HG03139 (cell line): ENCODE results near the gene COPE.
"Not testable (repeated sequence)": the region's sequence is repeated elsewhere in the genome, so short reads cannot be mapped to it uniquely, and the experiment has no call there.

ENCODE experiments used
- ATAC-seq: cut with Tn5 transposase; IDR thresholded peaks from one replicate; pipeline ENCODE4 v1.9.1; 2021; ENCODE audit not compliant: unreplicated experiment

Gene COPE

GRCh38 chr19:18940769-18941627 is 21.8 kb upstream of the COPE start, which contains the start of gene HOMER3:
HOMER3 (minus strand) TSS chr19:18941217; CDS start chr19:18938982, 2,235 bp downstream.
- ATAC-seq: no peak

GRCh38 chr19:18939922-18940768 is 21.0 kb upstream of the COPE start:
- no peak for ATAC-seq

DNA sequence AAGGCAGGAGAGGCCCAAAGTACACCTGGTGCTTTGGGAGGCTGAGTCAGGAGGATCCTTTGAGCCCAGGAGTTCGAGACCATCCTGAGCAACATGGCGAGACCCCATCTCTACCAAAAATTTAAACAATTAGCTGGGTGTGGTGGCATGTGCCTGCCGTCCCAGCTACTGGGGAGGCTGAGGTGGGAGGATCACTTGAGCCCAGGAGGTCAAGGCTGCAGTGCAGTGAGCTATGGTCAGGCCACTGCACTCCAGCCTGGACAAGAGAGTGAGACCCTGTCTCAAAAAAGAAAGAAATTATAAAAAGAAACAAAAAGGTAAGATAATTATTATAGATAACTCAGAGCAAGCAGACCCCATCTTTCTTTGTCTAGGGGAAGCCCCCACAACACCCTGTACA is 20.0 kb upstream of the COPE start:
- no peak for ATAC-seq

GRCh38 chr19:18933297-18933696 is 14.1 kb upstream of the COPE start:
- no peak for ATAC-seq

DNA sequence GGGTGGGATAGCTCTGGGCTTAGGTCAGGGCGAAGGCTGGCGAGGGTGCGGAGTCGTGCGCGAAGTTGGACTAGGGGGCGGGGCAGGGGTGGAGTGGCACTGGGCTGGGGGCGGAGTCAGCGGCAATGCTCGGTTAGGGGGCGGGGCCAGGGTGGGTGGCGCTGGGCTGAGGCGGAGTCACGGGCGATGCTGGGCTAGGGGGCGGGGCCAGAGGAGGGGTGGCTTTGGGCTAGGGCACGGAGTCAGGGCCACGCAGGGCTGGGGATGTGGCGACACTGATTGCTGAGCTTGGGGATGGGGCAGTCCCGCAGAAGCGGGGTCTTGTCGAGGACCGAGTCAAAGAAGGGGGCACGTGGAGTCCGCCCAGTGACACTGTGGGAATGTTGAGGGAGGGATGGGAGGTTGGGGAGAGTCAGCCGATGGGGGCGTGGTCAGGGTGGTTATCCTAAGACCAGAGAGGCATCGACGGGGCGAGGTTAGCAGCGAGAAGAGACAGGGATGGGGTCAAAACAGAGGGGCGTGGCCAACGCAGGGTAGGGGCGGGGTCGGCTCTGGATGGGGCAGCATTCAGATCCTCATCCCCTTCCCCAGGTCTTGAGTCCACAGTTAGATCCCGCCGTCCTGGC is 13.1 kb upstream of the COPE start:
- no peak for ATAC-seq

GRCh38 chr19:18931316-18932162 is 12.4 kb upstream of the COPE start:
- ATAC-seq: no peak

DNA sequence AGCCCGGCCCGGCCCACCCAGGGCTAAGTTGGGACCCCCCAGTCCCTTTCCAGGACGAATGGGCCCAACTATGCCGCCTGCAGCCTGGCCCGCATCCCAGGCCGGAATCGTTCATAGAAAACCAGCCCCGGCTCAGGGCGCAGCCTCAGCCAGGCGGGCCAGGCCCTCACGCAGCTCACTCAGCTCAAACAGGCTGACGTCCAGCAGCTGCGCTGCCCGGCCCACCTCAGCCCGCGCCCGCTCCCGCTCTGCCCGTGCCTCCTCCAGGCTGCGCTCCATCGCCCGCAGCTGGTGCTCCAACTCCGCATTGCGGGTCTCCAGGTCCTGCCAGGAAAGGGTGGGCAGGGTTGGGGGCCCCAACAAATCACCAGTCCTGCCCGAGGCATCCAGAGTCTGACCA is 10.1 kb upstream of the COPE start:
- no peak for ATAC-seq

DNA sequence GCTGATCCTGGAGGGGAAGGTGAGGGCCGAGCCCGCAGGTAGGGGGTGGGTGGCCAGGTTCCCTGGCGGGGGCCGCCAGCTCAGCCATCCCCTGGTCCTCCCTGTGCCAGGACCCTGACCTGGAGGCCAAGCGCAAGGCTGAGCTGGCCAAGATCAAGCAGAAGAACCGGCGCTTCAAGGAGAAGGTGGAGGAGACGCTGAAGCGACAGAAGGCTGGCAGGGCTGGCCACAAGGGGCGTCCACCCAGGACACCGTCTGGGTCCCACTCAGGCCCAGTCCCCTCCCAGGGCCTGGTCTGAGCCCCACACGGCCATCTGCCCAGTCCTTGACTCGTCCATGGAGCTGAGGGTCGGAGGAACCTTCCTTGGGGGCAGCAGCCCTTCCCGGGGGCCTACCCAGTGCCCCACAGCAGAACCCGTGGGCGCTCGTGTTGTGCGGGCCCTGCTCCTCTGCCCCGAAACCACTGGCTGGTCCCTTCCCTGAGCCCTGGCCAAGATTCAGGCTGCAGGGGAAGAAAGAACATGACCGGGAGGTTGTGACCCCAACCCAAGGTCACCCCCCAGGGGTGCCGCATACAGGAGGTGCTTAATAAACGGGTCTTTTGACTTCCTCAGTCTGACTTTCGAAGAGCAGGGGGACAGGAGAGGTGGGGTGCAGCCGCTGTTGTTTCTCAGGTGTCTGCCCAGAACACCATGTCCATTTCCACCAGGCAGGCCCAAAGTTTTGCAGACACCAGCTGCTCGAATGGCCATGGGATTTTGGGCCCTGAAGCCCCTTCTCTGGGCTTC is 9.0 kb upstream of the COPE start:
- no peak for ATAC-seq

DNA sequence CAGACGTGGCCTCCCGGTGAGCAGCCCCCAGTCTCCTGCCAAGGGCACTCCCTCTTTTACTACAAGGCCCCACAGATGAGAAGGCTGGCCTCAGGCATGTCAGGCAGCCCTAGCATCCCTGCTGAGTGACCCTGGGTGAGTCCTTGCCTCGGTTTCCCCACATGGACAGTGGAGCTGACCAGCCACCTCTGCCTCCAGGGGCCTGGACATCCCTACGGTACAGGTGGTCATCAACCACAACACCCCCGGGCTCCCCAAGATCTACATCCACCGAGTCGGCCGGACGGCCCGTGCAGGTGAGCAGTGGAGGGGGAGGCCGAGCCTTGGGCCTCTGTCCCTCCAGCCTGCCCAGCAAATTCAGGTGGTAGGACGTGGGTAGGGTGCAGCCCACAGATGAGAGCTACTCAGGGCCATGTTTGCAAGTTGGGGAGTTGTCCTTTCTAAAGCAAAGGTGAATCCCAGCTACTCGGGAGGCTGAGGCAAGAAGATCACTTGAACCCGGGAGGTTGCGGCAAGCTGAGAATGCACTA is 5.6 kb upstream of the COPE start:
- no peak for ATAC-seq

DNA sequence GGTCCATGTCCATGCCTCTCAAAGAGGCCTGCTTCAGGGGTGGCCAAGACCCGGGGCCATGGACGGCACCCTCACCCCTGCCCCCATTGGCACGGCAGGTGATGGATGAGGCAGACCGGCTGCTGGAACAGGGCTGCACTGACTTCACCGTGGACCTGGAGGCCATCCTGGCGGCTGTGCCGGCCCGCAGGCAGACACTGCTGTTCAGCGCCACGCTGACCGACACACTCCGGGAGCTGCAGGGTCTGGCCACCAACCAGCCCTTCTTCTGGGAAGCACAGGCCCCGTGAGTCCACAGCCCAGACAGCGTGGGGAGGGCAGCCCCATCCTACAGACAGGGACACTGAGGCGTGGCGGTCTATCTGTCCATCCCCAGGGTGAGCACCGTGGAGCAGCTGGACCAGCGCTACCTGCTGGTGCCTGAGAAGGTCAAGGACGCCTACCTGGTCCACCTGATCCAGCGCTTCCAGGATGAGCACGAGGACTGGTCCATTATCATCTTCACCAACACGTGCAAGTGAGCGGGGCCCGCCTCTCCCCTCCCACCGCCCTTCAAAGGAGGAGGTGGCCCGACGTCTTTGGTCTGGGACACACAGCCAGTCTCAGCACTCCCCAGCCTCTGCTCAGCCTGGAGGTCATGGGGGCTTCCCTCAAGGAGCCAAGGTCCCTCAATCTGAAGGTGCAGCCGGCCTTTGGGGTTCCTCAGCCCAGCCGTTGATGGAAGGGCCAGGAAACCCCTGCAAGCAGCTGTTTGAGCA is 3.2 kb upstream of the COPE start:
- no peak for ATAC-seq

GRCh38 chr19:18921593-18921992 is 2.4 kb upstream of the COPE start:
- no peak for ATAC-seq

- ATAC-seq: no peak
Observed at GRCh38 chr19:18920400-18920799, 1.2 kb upstream of the COPE start.

- no peak for ATAC-seq
Observed at GRCh38 chr19:18919900-18920214, 670 bp upstream of the COPE start.

GRCh38 chr19:18917593-18917992 is 1.6 kb downstream of the COPE start:
- not testable (repeated sequence) for ATAC-seq

DNA sequence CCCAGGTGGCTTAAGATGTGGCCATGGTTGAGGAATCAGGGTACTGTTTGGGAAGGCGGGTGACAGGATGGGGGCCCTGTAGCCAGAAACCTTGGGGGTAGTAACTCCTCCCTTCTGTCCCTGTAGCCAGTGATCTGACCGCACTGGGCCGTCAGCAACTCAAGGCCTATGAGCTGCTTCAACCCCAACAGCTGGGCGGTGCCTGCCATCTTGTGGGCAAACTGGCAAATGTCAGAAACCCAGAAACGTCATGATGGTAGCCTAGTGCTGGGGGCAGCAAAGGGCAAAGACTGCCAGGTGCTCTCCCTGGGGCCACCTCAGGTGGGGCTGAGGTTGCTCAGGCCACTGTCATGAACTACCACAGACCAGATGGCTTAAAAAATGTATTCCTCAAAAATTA is 3.5 kb downstream of the COPE start:
- no peak for ATAC-seq

DNA sequence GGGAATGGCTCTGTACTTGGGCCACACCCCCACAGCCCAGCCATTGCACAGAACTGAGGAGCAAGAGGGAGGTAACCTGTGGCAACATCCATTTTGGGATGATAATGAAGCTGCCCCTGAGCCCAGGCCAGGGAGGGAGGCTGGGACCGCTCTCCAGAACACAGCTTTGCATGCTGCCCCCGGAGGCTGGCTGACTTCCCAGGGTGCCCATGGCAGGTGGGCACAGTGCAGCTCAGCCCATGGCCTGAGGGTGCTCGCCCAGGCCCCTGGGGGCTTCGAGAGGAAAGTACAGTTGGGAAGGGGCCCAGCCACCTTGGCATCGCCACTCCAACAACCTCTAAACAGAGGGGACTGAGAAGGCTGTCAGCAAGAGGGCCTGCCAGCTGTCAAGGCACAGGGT is 5.7 kb downstream of the COPE start:
- ATAC-seq: no peak

DNA sequence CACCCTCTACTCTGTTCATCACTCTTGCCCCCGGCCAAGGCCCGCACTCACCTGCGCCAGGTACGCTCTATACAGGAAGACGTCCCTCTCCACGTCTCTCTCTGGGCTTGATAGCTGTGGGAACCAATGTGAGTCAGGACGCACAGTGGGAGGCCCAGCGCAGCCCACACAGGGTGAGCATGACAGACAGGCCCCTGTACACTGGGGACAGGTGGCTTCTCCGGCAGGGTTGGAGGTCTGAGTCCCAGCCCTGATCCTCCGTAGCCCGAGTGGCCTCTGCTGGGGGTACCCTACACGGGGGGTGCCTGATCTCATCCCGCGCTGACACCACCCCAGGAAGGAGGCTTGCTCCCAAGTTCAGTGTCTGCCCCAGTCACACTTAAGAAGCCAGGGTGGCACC is 6.3 kb downstream of the COPE start:
- ATAC-seq: no peak

DNA sequence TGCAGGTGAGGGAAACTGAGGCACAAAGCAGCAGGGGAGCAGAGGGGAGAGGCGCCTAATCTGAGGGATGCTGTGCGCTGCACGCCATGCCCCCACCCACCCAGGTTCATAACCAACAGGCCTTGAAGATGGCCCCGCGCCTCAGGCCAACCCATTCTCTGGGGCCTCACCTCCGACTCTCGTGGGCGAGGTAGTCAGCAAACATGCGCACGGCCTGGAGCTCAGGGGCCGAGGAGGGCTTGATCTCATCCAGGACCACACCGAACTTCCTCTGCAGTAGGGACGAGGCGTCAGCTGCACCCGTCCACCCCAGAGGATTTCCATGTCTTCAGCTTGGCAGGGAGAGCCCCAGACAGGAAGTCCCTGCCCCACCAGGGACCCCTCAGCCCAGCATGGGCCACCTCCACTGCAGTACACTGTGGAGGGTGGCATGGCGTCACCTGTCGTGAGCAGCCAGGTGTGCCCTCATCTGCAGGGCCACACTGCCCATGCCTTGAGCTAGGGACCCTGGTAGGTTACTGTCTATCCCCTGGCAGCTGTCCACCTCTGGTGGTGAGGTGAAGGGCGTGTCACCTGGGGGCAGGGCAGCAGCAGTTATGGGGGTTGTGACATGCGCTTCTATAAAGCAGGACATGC is 8.3 kb downstream of the COPE start:
- no peak for ATAC-seq

DNA sequence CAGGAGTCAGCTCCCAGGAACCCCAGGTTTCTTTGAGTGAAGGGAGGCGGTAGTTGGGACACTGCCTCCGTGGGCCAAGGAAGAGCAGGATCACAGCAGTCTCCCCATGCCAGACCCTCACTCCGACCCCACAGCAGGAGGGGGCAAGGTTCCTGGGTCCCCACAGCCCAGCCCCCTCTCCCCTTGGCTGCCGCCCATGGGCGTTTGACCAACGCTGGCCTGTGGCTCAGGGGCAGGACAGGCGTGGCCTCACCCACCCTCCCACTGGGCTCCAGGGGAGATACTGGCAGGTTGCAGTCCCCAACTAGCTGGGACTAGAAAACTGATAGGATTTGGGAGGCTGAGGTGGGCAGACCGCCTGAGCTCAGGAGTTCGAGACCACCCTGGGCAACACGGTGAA is 9.2 kb downstream of the COPE start:
- no peak for ATAC-seq
